Measurements from ENCODE around the gene LYL1.

The LYL1 gene

DNA sequence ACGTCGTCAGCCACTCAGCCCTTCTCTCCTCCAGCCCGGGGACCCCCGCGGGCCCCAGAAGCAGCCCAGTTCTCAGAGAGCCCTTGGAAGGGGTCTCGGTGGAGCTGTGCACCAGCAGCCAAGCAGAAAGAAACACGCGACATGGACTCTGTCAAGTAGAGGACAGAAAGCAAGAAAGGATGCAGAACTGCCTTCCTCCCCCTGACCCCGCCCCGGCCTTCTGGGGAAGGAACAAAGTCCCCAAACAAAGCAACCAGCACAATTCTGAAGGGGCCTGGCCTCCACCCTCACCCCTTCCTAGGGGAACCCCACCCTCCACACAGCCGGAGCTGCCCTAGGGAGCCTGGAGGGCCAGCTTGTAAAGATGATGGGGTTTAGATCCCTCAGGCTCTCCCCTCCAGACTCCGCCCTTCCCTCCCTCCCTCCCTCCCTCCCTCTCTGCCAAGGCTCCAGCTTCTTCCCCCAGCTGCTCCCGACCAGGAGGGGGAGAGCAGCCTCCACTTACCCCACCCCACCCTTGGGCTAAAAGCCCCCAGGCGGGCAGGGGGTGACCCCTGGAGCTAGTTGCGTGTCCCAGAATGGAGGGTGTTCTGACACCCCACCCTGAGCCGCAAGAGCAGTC, 7.8 kb downstream of the LYL1 start:
- DNase-seq (ENCODE audit: insufficient read length, low spot score) (no peak), FAIRE-seq (no peak)

DNA sequence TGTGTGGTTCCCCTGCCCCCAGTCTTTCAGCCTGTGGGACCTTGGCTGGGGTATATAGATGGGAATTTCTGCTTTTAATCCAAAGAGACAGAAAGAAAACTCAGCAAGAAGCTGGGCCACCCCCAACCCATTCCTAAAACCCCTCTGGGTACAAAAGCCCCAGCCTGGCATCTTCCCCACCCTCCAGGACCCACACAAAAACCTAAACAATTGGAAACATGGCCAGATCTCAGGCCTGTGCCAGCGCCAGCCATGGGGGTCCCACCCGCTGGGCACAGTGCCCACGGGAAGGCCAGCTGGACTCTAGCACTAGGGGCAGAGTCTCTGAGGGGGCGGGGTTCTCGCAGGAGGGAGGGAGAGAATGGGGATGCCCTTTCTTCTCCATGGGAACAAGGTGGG, 8.6 kb downstream of the LYL1 start:
- FAIRE-seq (no peak), DNase-seq (ENCODE audit: insufficient read length, low spot score) (no peak)

GRCh38 chr19:13093407-13094105, 9.1 kb downstream of the LYL1 start:
- FAIRE-seq (peak; percentile 87), DNase-seq (ENCODE audit: insufficient read length, low spot score) (peak; percentile 99)

- FAIRE-seq (no peak), DNase-seq (ENCODE audit: insufficient read length, low spot score) (no peak)
Measured at GRCh38 chr19:13092606-13093235, 9.9 kb downstream of the LYL1 start.

- DNase-seq (ENCODE audit: insufficient read length, low spot score) = no peak
- FAIRE-seq = no peak
Measured at GRCh38 chr19:13092158-13092543, 10.5 kb downstream of the LYL1 start.

- DNase-seq (ENCODE audit: insufficient read length, low spot score) (no peak), FAIRE-seq (no peak)
Measured at GRCh38 chr19:13091400-13092157, 11.1 kb downstream of the LYL1 start.

GRCh38 chr19:13090511-13091231, 12.0 kb downstream of the LYL1 start:
- FAIRE-seq (no peak), DNase-seq (ENCODE audit: insufficient read length, low spot score) (no peak)

GRCh38 chr19:13089857-13090507, 12.7 kb downstream of the LYL1 start:
- no peak for DNase-seq (ENCODE audit: insufficient read length, low spot score)
- no peak for FAIRE-seq

DNA sequence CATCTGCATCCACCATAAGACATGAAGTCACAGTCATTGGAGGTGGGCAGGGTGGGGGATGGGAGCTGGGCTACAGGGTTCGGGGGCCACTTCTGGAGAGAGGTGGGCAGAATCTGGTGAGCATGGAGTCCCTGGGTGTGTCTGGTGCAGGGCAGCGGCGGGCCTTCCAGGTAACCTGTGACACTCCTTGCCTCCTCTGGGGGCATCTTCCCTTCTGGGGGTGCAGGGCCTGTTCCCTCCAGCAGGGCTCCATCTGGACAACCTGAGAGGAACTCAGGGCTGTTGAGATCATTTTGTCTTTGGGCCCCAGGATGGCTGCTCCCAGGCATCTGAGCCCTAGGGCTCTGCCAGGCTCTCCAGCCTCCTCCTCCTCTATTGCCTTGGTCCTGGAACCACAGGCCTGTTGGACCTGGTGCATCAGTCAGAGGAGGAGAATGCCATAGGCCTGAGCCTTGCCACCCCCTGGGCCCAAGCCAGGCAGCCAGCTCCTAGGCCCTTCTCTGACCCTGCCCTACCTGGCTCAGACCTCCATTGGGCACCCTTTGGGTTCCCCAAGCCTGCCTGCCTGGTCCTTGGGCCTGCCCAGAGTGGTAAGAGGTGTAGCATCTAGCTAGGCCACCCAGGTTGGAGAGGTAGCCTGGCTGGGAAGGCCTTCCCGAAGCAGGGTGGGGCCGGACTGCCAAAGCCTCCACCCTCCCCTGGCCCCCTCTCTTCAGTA, 13.4 kb downstream of the LYL1 start:
- FAIRE-seq (no peak), DNase-seq (ENCODE audit: insufficient read length, low spot score) (peak; percentile 67)

GRCh38 chr19:13087795-13088537, 14.7 kb downstream of the LYL1 start:
- no peak for FAIRE-seq
- DNase-seq (ENCODE audit: insufficient read length, low spot score) = no peak

DNA sequence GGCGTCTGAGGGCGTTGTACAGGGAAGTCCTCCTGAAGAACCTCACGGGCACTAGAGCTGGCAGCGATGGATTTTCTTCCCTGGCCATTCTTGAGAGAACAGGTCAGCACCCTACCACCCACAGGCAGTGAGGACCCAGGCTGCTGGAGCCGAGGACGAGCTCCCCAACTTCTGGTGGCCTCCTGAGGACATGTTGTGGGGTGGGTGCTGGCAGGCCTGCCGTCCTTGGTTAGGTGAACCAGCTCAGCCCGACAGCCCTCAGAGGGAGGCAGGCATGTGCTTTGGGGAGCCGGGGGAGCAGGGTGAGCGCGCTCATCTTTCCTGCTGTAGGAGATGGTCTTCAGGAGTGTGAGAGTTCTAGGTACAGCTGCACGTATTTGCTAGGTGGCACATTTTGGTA, 15.4 kb downstream of the LYL1 start:
- DNase-seq (ENCODE audit: insufficient read length, low spot score) (no peak), FAIRE-seq (no peak)

- DNase-seq (ENCODE audit: insufficient read length, low spot score) (no peak), FAIRE-seq (no peak)
Measured at GRCh38 chr19:13086341-13086740, 16.3 kb downstream of the LYL1 start.

DNA sequence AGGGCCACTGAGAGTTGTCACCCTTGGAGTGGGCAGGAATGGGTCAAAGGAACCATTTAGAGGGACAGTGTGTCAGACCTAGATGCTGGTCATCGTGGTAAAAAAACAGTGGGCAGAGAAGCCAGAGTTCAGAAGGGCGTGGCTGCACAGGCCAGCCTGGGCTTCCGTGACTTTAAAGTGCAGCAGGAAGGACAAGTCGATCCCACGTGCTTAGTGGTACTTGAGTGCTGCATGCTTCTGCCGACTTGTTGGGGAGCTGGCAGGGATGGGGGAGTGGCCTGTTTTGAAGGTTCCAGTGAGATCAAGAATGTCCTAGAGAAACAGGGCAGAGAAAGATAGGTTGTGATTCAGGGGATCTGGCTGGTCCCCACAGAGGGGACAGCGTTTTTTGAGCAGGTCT, 17.0 kb downstream of the LYL1 start:
- DNase-seq (ENCODE audit: insufficient read length, low spot score) (no peak), FAIRE-seq (no peak)

GRCh38 chr19:13083627-13084026, 19.0 kb downstream of the LYL1 start:
- DNase-seq (ENCODE audit: insufficient read length, low spot score) = no peak
- FAIRE-seq = no peak

DNA sequence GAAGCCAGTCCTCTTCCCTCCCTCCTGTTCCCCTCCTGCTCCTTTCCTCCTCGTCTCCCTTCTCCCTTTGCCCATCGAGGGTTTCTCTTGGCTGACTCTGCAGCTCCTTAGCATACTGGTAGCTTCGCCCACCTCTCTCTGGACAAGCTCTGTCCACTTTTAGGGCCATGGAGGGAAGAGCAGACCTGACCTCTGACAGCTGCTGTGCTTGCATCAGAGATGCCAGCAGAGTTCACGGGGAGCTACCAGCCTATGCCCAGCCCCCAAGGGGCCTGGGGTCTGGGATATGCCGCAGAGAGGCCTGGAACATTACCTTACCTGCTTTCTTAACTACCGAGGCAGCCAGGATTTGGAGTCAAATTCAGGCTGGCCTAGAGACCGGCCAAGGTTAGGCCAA, 19.7 kb downstream of the LYL1 start:
- FAIRE-seq (no peak), DNase-seq (ENCODE audit: insufficient read length, low spot score) (no peak)

GRCh38 chr19:13082192-13083007, 20.3 kb downstream of the LYL1 start:
- no peak for FAIRE-seq
- DNase-seq (ENCODE audit: insufficient read length, low spot score) = no peak

DNA sequence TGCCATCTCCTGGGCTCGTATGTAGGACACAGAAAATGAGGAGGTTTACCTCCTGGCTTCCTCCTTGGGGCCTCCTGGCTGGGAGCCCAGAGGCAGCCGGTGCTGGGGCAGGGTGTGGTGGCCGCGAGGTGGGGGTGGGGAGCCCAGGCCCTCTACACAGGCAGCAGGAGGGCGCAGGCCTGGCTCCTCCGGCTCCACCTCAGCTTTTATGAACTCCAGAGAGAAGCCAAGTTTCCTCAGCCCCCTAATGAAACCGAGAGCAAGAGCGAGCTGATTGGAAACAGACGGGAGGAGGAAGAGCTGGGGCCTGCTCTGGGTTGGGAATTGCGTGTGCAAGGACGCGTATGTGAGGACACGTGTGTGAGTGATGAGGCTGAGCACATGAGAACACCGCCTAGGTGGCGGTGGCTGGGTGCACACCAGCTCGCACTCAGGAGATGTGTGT, 23.1 kb downstream of the LYL1 start:
- FAIRE-seq (no peak), DNase-seq (ENCODE audit: insufficient read length, low spot score) (no peak)

GRCh38 chr19:13078897-13079541, 23.6 kb downstream of the LYL1 start:
- no peak for FAIRE-seq
- no peak for DNase-seq (ENCODE audit: insufficient read length, low spot score)
